ENCODE results near the gene TMEM234.

TMEM234 gene

GRCh38 chr1:32178380-32179192, 43.6 kb downstream of the TMEM234 start:
- TF ChIP-seq SIN3A (IDR thresholded peaks at IDR 0.05; ENCODE audit: borderline replicate concordance, insufficient read depth, low read length) (no peak), POLR2AphosphoS5 (IDR thresholded peaks at IDR 0.05; ENCODE audit: low read depth, low read length) (no peak), TAF1 (IDR thresholded peaks at IDR 0.05; ENCODE audit: borderline replicate concordance, insufficient read depth, low read length) (no peak), FOXP2 (optimal IDR thresholded peaks at IDR 0.05; ENCODE audit: borderline replicate concordance, extremely low read depth, extremely low read length, insufficient read depth) (no peak)
- TF ChIP-seq, protein P1, sequence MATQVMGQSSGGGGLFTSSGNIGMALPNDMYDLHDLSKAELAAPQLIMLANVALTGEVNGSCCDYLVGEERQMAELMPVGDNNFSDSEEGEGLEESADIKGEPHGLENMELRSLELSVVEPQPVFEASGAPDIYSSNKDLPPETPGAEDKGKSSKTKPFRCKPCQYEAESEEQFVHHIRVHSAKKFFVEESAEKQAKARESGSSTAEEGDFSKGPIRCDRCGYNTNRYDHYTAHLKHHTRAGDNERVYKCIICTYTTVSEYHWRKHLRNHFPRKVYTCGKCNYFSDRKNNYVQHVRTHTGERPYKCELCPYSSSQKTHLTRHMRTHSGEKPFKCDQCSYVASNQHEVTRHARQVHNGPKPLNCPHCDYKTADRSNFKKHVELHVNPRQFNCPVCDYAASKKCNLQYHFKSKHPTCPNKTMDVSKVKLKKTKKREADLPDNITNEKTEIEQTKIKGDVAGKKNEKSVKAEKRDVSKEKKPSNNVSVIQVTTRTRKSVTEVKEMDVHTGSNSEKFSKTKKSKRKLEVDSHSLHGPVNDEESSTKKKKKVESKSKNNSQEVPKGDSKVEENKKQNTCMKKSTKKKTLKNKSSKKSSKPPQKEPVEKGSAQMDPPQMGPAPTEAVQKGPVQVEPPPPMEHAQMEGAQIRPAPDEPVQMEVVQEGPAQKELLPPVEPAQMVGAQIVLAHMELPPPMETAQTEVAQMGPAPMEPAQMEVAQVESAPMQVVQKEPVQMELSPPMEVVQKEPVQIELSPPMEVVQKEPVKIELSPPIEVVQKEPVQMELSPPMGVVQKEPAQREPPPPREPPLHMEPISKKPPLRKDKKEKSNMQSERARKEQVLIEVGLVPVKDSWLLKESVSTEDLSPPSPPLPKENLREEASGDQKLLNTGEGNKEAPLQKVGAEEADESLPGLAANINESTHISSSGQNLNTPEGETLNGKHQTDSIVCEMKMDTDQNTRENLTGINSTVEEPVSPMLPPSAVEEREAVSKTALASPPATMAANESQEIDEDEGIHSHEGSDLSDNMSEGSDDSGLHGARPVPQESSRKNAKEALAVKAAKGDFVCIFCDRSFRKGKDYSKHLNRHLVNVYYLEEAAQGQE (IDR thresholded peaks at IDR 0.05; ENCODE audit: insufficient read depth in 1 of 2, low read depth in 2 of 2, low read length in 2 of 2): no peak

DNA sequence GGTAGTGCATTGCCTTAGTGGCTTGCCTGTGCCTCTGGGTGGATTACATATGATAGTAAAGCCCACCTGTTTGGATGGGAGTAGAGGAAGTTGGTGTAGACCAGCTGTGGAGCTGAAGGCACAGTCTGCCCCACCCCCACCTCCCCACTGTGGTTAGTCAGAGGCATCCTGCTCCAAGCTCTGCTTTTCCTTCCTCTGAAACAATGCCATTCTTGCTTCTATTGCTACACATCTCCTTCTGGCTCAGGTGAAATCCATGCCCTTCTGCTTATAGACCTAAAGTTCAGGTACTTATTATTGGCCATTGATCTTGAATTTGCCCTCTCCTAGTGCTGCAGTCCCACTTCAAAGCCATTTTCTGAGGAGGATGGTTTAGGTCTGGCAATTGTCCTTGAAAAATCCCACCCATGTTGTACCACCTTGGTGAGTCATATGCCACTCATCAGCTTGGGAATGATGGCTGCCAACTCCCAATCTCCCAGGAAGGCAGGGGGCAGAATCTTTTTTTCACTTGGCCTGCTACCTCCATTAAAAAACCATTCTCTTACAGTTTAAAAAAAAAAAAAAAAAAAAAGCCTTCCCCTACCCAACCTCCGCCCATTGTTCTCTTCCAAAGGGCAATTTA, 49.4 kb downstream of the TMEM234 start:
- TF ChIP-seq, protein P1 (IDR thresholded peaks at IDR 0.05; ENCODE audit: insufficient read depth in 1 of 2, low read depth in 2 of 2, low read length in 2 of 2): no peak
- no peak for TF ChIP-seq FOXP2 (optimal IDR thresholded peaks at IDR 0.05; ENCODE audit: borderline replicate concordance, extremely low read depth, extremely low read length, insufficient read depth)
- no peak for TF ChIP-seq POLR2AphosphoS5 (IDR thresholded peaks at IDR 0.05; ENCODE audit: low read depth, low read length)
- TF ChIP-seq TAF1 (IDR thresholded peaks at IDR 0.05; ENCODE audit: borderline replicate concordance, insufficient read depth, low read length): no peak

GRCh38 chr1:32170991-32171390, 51.2 kb downstream of the TMEM234 start:
- no peak for TF ChIP-seq TAF1 (IDR thresholded peaks at IDR 0.05; ENCODE audit: borderline replicate concordance, insufficient read depth, low read length)
- TF ChIP-seq, protein P1 (IDR thresholded peaks at IDR 0.05; ENCODE audit: insufficient read depth in 1 of 2, low read depth in 2 of 2, low read length in 2 of 2): no peak
- TF ChIP-seq POLR2AphosphoS5 (IDR thresholded peaks at IDR 0.05; ENCODE audit: low read depth, low read length): no peak
- TF ChIP-seq SIN3A (IDR thresholded peaks at IDR 0.05; ENCODE audit: borderline replicate concordance, insufficient read depth, low read length): no peak
- no peak for TF ChIP-seq FOXP2 (optimal IDR thresholded peaks at IDR 0.05; ENCODE audit: borderline replicate concordance, extremely low read depth, extremely low read length, insufficient read depth)
